ENCODE results near the gene IQCH. TPM values are rescaled to one million over a fixed set of nuclear protein-coding genes. Genes with fewer than 3 reads are reported as not detected.

The IQCH gene
- total RNA-seq, 1 experiment from 2014 or later: 1.1 TPM

GRCh38 chr15:67267440-67267839 is 12.9 kb downstream of the IQCH start:
- no peak overlapping the region for H4K91ac ChIP-seq (ENCODE audit: insufficient read length, low read depth, low read length)
- DNase-seq: no peak
- H3K14ac ChIP-seq (ENCODE audit: insufficient read depth, low read length): no peak overlapping the region
- no peak overlapping the region for H3K18ac ChIP-seq (ENCODE audit: insufficient read length, low read depth, low read length)
- no peak overlapping the region for H2BK15ac ChIP-seq (ENCODE audit: low read depth, low read length)
- H3K27me3 Mint-ChIP-seq (ENCODE audit: low read depth): no peaks in the 10 kb centered on the region
- no peak overlapping the region for H3T11ph ChIP-seq (ENCODE audit: low read length)
- no peak overlapping the region for H4K8ac ChIP-seq (replicated peaks; ENCODE audit: insufficient read length, low read depth, low read length)
- no peak overlapping the region for H2AFZ ChIP-seq (ENCODE audit: low read length)
- H4K5ac ChIP-seq (ENCODE audit: insufficient read length, low read depth, low read length): no peak overlapping the region
- no peaks in the 10 kb centered on the region for H4K20me1 ChIP-seq (ENCODE audit: control insufficient read depth, insufficient read depth, insufficient read length)
- peak overlapping the region; percentile 69 to 79 (median 79); a peak in 4 of 7 replicates for H3K27ac Mint-ChIP-seq
- H3K79me2 ChIP-seq (ENCODE audit: insufficient read depth, low read length): no peaks in the 10 kb centered on the region
- H3K4me2 ChIP-seq (ENCODE audit: insufficient read depth, insufficient read length, low read length): no peak overlapping the region
- peaks cover 6% of the 10 kb centered on the region; the same call in 1 of the 2 replicates for H3K4me1 ChIP-seq (ENCODE audit: insufficient read depth, low read length)
- no peak overlapping the region for H2BK5ac ChIP-seq (ENCODE audit: insufficient read length, low read length)
- no peak overlapping the region for H2BK20ac ChIP-seq (ENCODE audit: low read depth, low read length, poor library complexity, severe bottlenecking)
- no peaks in the 10 kb centered on the region for H3K23me2 ChIP-seq (ENCODE audit: insufficient read length, low read depth, low read length, poor library complexity, severe bottlenecking)
- H3K23ac ChIP-seq (ENCODE audit: insufficient read length, low read depth, low read length): no peak overlapping the region
- no peak overlapping the region for H3K4ac ChIP-seq (ENCODE audit: low read depth, low read length)
- H3K9ac ChIP-seq (ENCODE audit: extremely low read depth, insufficient read length, low read length): no peak overlapping the region
- no peak overlapping the region for H2BK12ac ChIP-seq (ENCODE audit: insufficient read length, low read depth, low read length)
- H2BK120ac ChIP-seq (ENCODE audit: low read depth, low read length, poor library complexity, severe bottlenecking): no peak overlapping the region
- H3K36me3 Mint-ChIP-seq (ENCODE audit: insufficient read depth in 1 of 3, low read depth in 3 of 3): no peaks in the 10 kb centered on the region
- no peaks in the 10 kb centered on the region for H3K9me3 ChIP-seq (ENCODE audit: control insufficient read depth, low read depth, low read length)
- H3K9me3 Mint-ChIP-seq: no peaks in the 10 kb centered on the region
- H3K56ac ChIP-seq (ENCODE audit: insufficient read length, low read depth, low read length): no peak overlapping the region
- no peak overlapping the region for H3K27ac ChIP-seq (ENCODE audit: insufficient read length, low read depth, low read length)
- no peak for TF ChIP-seq CTCF (conservative IDR thresholded peaks at IDR 0.05)
- no peak overlapping the region for H2AK5ac ChIP-seq (ENCODE audit: insufficient read length, low read length)
- peaks cover 14 to 17% of the 10 kb centered on the region in 2 experiments for H3K4me1 Mint-ChIP-seq
- WGBS (ENCODE audit: extremely low coverage, insufficient read length, low lambda C conversion rate): no CpG with 5 or more reads among the region's 3 CpGs
- no peaks in the 10 kb centered on the region for H3K79me1 ChIP-seq (ENCODE audit: insufficient read depth, low read depth, low read length, poor library complexity, severe bottlenecking)
- no peak overlapping the region for H3K4me3 Mint-ChIP-seq
- H3K27me3 ChIP-seq (ENCODE audit: insufficient read depth, low read length): no peaks in the 10 kb centered on the region

All from H9 (cell line).